Gastrocnemius medialis (tissue), 4 donors: ENCODE measurements around the gene TESK2.

Experiments used
- CTCF ChIP-seq, 5 experiments: fragments of 450-650 bp in 3 of 5; fragments of 200-600 bp in 2 of 5; sonication (generic) in 2 of 5; IDR thresholded peaks in 4 of 5; conservative IDR thresholded peaks in 1 of 5; 1 replicate in 4 of 5; 2 replicates in 1 of 5; pipeline ENCODE4 v1.5.1; 2016 to 2019; ENCODE audit warnings: antibody characterized with exemption in 5 of 5, mild to moderate bottlenecking in 3 of 5, moderate library complexity in 3 of 5
- POLR2A ChIP-seq, 2 donors: fragments of 450-650 bp; IDR thresholded peaks; one replicate each; pipeline ENCODE4 v1.6.1; 2017; ENCODE audit warnings: antibody characterized with exemption in 2 of 2, mild to moderate bottlenecking in 2 of 2, moderate library complexity in 2 of 2

GRCh38 chr1:45455162-45455561 lies 35.8 kb downstream of the TESK2 start:
- TF ChIP-seq CTCF (IDR thresholded peaks at IDR 0.05 in 4 of 5, conservative IDR thresholded peaks at IDR 0.05 in 1 of 5) (no peak), POLR2A (IDR thresholded peaks at IDR 0.05) (no peak)
